Measurements from ENCODE around the gene FHAD1.
"Not testable (repeated sequence)": the region's sequence is repeated elsewhere in the genome, so short reads cannot be mapped to it uniquely, and the experiment has no call there.

Gene FHAD1

DNA sequence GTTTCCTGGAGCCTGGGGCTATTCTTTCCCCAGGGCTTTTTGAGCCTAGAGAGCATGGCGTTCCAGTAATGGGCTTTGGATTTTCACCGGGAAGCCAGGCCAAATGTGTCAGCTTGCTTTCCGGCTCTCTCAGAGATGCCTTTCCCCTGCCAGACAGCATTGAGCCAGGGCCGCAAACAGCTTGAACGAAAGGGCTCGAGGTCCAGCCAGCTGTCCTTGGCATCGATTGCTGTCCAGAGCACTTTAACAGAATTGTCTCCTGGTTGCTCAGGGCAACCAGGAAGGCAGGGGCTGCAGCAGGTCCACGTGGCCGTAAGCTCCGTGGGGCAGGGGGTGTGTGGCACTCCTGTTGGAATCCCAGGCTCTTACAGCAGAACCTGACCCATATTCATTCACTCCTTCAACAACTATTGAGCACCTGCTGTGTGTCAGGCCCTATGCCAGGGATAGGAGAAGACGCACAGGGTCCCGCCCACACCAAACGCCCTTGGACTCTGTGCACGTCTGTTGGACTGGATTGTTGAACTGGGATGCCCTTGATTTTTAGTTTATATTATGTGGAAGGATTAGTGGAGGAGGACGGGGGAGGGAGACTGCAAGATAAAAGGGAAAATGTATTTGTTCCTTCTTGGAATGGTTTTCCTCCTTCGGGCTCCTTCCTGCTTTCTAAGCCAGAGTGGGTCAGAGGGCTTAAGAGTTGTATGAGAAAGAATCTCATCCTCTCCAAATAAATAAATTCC is 123.9 kb downstream of the FHAD1 start:
- no peak for DNase-seq (ENCODE audit: low spot score)

DNA sequence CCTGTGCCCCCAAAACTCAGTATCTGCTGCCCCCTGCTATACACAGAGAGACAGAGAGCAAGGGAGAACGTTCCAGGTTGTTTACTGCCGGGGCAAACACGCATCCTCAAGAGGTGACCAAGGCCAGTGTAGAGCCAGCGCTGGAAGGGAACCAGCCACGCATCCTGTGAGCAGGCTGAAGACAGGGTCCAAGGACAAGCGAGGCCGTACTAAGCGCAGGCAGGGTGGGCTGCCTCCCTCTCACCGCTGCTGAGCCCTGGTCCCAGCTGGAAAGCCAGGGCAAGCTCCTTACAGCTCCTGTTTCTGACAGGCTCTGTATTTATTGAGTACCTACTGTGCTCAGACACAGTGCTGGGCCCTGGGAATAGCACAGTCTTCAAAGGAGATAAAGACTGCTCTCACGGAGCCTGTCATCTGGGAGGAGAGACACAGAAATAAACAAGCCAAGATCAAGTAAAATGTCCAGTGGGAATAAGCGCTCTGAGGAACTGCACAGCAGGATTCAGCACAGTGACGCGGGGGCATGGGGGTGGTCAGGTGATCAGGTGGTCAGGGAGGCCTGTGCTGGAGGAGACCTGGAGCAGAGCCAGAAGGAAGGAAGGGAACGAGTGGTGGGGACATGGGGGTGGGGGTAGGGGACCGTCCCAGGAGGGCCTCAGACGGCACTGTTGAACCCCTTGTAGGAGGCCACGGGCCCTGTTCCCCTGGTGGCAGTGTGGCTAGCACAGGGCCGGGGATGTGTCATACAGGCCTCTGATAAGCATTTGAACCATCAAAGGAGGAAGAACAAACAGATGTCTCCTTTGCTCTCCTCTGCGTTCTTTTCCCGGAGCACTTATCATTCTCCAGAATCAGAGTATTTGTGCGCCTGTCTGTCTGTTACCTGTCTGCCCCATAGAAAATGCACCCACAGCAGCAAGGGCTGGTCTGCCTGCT is 124.9 kb downstream of the FHAD1 start:
- DNase-seq (ENCODE audit: low spot score): no peak

DNA sequence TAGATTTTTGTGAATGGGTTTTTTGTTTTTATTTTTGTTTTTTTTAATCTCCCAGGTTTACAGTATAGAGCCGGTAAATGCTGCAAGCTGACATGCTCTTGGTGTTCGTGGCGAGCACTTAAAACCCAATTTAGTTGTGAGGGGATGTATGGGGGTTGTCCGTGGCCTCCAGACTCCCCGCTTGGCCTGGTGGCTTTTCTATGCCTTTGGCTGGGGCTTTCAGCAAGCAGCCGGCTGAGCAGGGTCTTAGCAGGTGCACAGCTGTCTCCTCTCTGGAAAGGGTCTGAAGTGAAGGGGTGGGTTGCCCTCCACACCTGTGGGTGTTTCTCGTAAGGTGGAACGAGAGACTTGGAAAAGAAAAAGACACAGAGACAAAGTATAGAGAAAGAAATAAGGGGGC is 131.7 kb downstream of the FHAD1 start:
- DNase-seq (ENCODE audit: low spot score): no peak

DNA sequence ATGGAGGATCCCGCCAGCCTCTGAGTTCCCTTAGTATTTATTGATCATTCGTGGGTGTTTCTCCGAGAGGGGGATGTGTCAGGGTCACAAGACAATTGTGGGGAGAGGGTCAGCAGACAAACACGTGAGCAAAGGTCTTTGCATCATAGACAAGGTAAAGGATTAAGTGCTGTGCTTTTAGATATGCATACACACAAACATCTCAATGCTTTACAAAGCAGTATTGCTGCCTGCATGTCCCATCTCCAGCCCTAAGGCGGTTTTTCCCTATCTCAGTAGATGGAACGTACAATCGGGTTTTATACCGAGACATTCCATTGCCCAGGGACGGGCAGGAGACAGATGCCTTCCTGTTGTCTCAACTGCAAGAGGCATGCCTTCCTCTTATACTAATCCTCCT is 132.1 kb downstream of the FHAD1 start:
- not testable (repeated sequence) for DNase-seq (ENCODE audit: low spot score)

DNA sequence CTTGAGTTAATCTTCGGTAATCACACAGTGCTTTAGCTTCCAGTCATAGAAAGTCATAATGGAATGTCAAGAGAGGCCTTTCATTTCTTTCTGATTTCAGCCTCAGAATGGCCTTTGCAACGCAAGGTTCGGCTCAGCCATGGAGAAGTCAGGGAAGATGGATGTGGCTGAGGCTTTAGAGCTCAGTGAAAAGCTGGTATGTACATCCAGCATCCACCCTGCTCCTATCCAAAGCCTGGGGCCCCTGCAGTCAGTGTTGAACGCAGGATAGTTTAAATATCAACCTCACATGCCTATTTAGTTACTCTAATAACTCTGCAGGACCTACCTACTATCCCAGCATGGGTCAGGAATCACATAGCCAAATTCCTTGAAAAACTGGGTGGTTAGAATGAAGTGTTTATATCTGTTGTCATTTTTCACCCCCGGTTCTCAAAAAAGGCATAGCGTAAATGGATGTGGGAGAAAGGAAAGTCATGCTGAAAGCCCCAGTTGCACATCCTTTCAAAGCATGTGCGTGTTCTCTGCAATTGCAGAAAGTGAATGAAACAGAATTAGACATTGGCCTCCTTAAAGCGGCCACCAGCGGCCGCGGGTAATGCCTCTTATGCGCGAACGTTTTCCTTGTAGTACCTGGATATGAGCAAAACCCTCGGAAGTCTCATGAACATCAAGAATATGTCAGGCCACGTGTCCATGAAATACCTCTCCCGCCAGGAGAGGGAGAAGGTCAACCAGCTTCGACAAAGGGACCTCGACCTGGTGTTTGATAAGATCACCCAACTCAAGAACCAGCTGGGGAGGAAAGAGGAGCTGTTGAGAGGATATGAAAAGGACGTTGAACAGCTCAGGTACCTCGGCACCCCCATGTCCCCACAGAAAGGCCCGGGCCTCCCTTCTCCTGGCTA is 133.8 kb downstream of the FHAD1 start:
- DNase-seq (ENCODE audit: low spot score): no peak

DNA sequence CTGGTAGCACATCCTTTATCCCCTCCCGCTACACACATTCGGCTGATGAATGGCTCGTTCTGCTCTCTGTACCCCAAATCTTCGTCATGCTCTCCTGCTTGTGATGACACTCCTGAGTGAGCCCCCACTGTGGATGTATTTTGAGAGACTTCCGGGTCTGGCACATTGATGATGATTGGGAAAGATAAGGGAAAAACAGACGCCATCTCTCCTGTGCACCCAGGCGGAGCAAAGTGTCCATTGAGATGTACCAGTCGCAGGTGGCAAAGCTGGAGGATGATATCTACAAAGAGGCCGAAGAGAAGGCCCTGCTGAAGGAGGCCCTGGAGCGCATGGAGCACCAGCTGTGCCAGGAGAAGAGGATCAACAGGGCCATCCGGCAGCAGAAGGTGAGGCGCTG is 134.8 kb downstream of the FHAD1 start:
- no peak for DNase-seq (ENCODE audit: low spot score)

DNA sequence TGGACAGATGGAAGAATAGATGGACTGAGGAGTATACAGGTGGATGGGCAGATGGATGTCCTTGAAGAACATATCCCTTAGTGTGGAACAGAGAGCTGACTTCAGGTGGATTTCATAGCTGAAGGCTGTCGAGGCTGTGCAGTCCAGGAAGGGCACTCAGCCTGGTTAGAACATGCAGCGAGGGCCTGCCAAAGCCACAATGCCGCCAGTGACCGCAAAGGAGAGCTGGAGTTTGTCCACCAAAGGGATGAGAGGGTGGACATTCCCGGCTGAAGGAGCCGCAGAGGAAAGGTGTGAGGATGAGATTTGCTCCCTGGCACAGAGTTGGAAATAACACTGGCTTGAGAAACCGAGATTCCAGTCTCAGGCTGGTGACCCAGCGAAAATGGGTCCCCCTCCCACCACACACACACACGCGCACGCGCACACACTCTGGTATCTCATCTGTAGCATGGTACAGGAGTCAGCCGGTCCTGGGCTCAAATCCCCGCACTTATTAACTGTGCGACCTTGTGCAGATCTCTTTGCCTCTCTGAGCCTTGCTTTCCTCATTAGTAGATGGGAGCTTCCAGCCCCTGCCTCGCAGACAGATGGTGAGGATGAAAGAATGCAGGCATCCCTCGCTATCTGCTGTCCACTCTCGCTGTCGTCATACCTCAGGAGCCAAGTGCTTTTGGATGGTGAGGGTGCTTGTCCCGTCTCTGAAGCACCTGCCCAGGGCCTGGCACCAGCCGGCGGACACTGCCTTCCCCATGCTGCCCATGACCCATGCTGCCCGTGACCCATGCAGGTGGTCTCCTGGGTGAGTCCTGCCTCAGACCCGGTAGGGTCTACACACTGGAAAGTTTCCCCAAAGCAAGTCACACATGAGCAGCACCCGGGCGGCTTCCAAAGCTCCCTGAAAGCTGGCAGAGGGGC is 135.8 kb downstream of the FHAD1 start:
- DNase-seq (ENCODE audit: low spot score): no peak

DNA sequence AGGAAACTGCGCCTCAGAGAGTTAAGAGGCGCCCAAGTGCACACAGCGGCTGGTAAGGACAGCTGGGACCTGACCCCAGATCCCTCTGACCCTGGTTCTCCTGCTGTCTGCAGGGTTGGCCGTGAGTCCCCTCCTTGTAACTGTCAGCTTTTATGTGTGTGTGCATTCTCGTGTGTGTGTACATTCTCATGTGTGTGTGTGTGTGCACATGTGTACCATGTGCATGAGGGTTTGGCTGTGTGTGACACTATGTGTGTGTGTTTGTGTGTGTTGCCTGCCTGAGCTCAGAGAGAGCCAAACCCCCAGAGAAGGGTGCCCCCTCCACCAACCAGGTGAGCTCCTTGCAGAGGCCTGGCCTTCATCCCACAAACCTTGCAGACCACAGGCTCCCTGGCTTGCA is 136.8 kb downstream of the FHAD1 start:
- DNase-seq (ENCODE audit: low spot score): no peak

DNA sequence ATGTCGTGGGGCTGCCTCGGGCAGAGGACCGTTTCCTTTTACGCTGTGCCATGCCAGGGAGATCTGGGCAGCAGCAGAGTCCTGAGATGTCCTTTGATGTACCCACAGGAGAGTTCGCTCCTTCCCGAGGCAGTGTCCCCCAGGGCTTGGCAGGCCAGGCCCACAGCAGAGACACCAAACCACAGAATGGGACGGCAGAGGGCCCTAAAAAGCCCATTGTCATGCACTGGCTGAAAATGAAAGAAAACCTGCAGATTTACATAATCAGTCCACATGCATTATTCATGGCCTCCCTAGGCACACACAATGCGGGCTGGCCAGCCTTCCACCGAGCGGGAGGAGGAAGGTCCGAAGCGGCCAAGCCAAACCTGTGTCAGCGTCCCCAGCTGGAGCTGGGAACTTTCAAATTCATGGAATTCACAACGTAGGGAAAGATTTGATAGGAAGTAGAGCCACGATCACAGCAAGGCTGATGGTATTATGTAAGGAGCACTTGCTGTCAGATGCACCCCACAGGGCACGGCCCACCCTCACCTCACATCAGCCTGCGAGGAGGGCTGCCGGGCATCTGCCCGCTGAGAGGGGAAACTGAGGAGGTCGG is 137.4 kb downstream of the FHAD1 start:
- DNase-seq (ENCODE audit: low spot score): no peak

DNA sequence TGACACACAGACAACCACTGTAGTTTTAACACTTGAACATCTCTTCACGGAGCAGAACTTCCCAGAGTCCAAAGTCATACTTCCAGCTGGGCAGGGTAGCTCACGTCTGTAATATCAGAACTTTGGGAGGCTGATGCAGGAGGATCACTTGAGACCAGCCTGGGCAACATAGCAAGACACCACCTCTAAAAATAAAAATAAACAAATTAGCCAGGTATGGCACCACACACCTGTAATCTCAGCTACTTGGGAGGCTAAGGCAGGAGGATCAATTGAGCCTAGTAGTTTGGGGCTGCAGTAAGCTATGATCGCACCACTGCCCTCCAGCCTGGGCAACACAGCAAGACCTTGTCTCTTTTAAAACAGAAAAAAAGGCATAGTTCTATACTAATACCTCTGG is 138.4 kb downstream of the FHAD1 start:
- no peak for DNase-seq (ENCODE audit: low spot score)

DNA sequence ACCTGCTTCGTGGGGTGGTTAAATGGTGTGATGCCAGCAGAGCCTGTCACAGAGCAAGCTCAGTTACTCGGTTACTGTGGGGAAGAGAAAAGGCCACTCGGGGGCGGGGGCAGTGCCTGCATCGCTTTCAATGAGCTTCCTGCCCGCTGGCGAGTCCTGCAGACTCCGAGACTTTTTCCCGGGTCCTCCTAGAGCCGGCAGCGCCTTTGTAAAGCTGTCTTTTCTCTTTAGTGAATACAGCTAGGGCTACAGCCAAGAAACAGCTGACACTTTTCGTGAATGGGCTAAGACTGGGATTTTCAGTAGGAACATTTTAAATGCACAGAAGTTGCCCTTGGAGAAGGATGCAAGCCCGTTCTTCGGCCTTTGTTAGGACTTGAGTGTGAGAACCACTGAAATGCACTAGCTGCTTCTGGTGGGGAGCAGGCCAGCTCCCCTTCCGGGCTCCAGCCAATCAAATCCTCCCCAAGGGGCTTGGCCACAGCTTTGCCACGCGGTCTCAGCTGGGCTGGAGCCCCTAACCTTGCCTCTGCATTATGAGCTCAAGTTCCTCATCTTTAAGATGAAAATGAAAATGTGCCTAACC is 139.2 kb downstream of the FHAD1 start:
- no peak for DNase-seq (ENCODE audit: low spot score)

DNA sequence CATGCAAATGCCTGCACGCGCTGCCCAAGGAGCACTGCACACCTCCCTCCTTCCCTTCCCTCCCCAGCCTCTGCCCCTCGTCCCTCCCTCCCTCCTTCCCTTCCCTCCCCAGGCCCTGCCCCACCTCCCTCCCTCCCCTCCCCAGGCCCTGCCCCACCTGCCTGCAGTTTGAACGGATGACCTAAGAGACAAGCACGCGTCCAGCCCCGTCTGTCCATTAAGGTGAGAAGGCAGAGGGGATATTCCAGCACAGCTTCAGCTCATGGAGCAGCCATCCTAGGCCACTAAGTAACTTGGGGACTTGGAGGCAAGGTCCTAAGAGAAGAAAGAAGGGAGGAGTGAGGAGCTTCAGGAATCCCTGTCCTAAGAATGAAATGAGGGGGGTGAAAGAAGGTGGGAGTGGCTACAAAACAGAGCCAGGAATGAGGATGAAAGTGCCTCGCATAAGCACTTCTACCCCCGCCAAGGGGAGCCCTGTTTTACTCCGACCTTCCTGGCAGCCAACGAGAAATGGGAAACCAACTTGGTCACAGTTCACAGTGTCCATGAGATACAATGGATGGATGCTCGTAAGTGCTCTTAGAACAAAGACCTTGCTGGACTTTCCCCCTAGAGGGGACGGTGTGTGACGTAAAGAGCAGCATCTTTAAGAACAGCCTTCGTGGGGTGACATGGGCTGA is 141.3 kb downstream of the FHAD1 start:
- DNase-seq (ENCODE audit: low spot score): no peak

DNA sequence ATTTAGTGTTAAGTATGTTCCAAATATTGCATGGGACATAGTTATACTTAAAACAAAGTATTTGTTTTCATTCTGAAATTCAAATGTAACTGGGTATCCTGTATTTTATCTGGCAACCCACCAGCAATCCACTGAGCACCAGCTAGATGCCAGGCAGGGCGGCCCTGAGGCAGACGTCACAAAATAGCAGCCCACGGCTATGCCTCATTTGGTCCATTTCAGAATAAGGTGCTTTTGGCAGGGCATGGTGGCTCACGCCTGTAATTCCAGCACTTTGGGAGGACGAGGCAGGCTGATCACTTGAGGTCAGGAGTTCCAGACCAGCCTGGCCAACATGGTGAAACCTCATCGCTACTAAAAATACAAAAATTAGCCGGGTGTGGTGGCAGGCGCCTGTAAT is 142.8 kb downstream of the FHAD1 start:
- not testable (repeated sequence) for DNase-seq (ENCODE audit: low spot score)

DNA sequence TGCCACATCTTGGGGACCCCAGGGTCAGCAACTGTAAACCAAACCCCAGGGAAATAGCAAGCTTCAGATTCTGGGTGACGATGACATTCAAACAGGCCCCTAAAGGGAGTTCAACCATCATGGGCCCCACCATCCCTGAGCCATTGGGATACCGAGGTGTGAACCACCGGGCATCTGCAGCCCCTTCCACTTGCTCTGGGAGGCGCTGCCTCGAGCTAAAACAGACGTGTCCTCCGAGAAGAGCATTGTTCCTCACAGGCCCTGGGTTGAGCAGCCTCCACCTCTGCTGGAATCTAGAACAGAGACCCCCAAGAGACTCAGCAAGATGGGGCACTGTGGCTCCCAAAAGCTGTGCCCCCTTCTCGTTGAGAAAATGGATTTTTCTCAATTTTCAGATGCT is 143.6 kb downstream of the FHAD1 start:
- DNase-seq (ENCODE audit: low spot score): no peak

DNA sequence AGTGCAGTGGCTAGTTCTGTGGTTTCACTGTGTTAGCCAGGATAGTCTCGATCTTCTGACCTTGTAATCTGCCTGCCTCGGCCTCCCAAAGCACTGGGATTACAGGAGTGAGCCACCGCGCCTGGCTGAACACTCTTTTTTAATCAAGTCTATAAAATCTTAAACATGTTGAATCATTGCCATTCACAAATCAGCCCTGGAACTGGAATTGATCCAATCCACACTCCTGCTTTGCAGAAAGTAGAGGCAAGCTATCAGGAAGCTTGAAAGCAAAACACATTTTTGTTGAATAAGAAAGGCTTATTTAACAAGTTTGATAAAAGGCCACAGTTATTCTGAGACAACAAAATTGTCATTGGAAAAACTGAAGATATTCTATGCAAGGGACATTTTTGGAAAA is 144.3 kb downstream of the FHAD1 start:
- DNase-seq (ENCODE audit: low spot score): no peak

DNA sequence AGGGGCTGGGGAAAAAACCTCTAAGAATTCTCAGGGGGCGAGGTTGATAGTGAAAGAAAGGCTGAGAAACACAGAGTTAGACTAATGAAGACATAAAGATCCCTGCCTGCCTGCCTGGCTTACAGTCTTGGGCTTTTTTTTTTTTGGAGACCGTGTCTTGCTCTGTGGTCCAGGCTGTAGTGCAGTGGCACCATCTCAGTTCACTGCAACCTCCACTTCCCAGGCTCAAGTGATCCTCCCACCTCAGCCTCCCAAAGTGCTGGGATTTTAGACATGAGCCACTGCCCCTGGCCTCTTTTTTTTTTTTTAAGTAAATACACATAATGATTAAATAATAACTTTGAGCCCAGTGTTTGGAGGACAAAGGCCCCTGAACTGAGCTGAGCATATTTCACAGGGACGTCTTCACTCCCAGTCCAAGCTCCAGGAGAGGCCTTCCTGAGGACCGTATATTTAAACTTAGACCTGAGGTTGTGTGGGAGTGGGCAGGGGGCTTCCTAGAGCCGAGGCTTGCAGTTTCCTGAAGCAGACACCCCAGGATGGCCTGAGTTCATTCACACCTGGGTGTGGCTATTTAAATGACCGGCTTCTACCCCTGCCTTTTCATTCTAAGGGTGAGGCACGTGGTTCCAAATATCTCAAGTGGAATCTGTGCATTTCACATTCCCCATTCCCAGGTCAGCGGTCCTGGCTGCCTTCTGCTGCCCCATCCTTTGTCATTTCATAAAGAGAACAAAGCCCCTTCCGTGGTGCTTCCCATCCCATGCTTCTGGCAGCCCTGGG is 146.6 kb downstream of the FHAD1 start:
- DNase-seq (ENCODE audit: low spot score): no peak

DNA sequence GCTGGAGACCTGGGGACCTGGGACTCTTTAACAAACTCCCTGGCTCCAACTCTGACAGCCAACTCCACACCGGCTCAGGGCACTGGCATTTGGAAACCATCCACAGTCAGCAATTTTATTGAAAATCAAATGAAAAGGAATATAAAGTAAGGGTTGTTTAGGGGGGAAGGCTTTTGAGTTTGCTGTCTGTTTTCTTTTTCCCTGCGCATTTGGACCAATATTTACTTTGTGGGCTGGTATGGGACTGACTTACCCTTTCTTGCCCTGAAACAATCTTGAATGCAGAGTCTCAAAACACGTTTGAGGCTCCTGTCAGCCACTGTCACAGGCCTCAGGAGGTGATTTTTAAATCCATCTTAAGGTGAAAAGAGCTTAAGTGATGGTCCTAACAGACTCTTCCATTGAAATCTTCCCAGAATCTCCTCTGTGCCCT is 147.3 kb downstream of the FHAD1 start:
- DNase-seq (ENCODE audit: low spot score): no peak

DNA sequence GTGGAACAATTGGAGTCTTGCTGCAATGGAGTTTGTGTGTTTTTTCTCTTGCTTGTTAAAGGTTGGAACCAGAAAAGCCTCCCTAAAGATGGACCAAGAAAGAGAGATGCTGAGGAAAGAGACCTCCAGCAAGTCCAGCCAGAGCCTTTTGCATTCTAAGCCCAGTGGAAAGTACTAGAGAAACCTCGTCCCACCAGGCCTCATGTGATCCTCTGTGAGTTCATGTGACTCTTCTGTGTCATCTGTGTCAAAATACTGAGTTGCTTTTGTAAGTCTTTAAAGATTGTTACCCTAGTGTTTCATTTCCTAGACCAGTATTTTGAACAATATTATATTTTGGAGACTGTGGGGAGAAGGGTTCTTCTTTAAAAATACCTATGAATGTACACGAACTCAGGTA is 150.2 kb downstream of the FHAD1 start:
- no peak for DNase-seq (ENCODE audit: low spot score)

DNA sequence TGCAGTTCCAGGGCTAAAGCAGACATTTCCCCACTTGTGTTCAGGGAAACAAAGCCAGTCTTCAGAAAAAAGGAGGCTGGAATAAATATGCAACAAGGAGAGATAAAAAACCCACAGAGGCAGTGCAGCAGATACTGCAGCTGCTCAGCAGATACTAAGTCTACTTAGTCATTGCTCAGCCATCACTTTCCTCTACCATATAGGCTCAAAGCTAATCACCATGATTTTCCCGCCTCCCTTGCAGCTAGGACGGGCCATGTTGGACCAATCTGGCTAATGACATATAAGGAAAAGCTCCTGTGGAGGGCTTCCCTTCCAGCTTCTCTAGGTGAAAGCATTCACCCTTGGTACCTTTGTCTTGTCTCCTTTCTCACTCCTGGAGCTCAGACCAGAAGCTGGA is 152.7 kb downstream of the FHAD1 start:
- no peak for DNase-seq (ENCODE audit: low spot score)
